Right cardiac atrium (tissue), 5 donors: ENCODE measurements around the gene CSMD2. TPM values are rescaled to one million over a fixed set of nuclear protein-coding genes. Genes with fewer than 3 reads are reported as not detected.

ENCODE experiments used
- polyA plus RNA-seq: library from polyadenylated mRNA; stranded (reverse); fragments of 200-250 nt; gene quantifications from one replicate; pipeline ENCODE4 v1.2.3, GENCODE V29; 2013
- total RNA-seq, 4 donors: library from RNA; stranded (reverse); fragmentation: NEBNext Ultra II Directional; extraction: Animal tissue kit (Norgen Biotek cat#: 25700); gene quantifications; one replicate each; pipeline ENCODE4 v1.2.1, GENCODE V29; 2021
- donor health status: healthy with polysubstance abuse.
- donor health status: DM: no; HTN: yes; CAD: no.
- donor health status: DM: no; HTN: no; CAD: no.
- donor health status: DM: no; HTN: yes; CAD: no; lungs with severe emphysema.
- donor health status: DM: yes; HTN: yes; CAD: no.

The CSMD2 gene
- total and polyA plus RNA-seq, 5 donors = 0.11 to 0.59 (median 0.38) TPM

Other genes with a start within 250 kb of the CSMD2 start
- not detected for gene C1orf94, start 11.7 kb upstream of the CSMD2 start, total RNA-seq
- not detected for gene C1orf94, start 11.7 kb upstream of the CSMD2 start, polyA plus RNA-seq